CD14-positive monocyte (primary cell): ENCODE results near the gene APCDD1. TPM values are rescaled to one million over a fixed set of nuclear protein-coding genes. Genes with fewer than 3 reads are reported as not detected.

Experiments
- DNase-seq, 3 donors: peaks; one replicate each; pipeline ENCODE4 v3.0.0-alpha.2; 2011 to 2022
- H2AFZ ChIP-seq: 2 replicates; pipeline ENCODE4 v1.6.0; 2012; ENCODE audit warnings: mild to moderate bottlenecking, low read depth, low read length, inconsistent platforms; ENCODE audit not compliant: insufficient read depth, poor library complexity, severe bottlenecking
- H3K27ac ChIP-seq, 2 donors: 1 replicate in 1 of 2; 2 replicates in 1 of 2; pipeline ENCODE4 v1.5.1; 2012 to 2013; ENCODE audit warnings: low read length in 2 of 2, control low read depth in 1 of 2, inconsistent platforms in 1 of 2, low read depth in 1 of 2, mild to moderate bottlenecking in 1 of 2
- H3K27me3 ChIP-seq, 2 donors: one replicate each; pipeline versions ENCODE4 v1.6.0 to v1.6.1; 2011 to 2013; ENCODE audit warnings: low read length in 2 of 2; ENCODE audit not compliant: control insufficient read depth in 2 of 2, insufficient read depth in 2 of 2
- H3K36me3 ChIP-seq, 2 donors: replicated peaks in 1 of 2; 1 replicate in 1 of 2; 2 replicates in 1 of 2; pipeline versions ENCODE4 v1.5.1 to v1.6.1; 2012 to 2013; ENCODE audit warnings: low read length in 2 of 2, control low read depth in 1 of 2, inconsistent platforms in 1 of 2, mild to moderate bottlenecking in 1 of 2; ENCODE audit not compliant: insufficient read depth in 2 of 2, control insufficient read depth in 1 of 2
- H3K4me1 ChIP-seq, 2 donors: 1 replicate in 1 of 2; 2 replicates in 1 of 2; pipeline versions ENCODE4 v1.5.1 to v1.6.1; 2012 to 2013; ENCODE audit warnings: low read length in 2 of 2, control low read depth in 1 of 2, inconsistent platforms in 1 of 2, mild to moderate bottlenecking in 1 of 2, moderate library complexity in 1 of 2; ENCODE audit not compliant: insufficient read depth in 2 of 2, control insufficient read depth in 1 of 2
- H3K4me2 ChIP-seq: replicated peaks from 2 replicates; pipeline ENCODE3; 2012; ENCODE audit warnings: low read length, moderate library complexity, mild to moderate bottlenecking; ENCODE audit not compliant: poor library complexity, severe bottlenecking; ENCODE audit errors: extremely low read depth
- H3K4me3 ChIP-seq, 3 experiments: fragments of 200-600 bp in 1 of 3; sonication (generic) in 1 of 3; replicated peaks in 1 of 3; 1 replicate in 2 of 3; 2 replicates in 1 of 3; pipeline ENCODE4 v1.5.1; 2011 to 2013; ENCODE audit warnings: low read length in 3 of 3, mild to moderate bottlenecking in 3 of 3, control low read depth in 2 of 3, low read depth in 2 of 3, inconsistent platforms in 1 of 3, moderate library complexity in 1 of 3
- H3K79me2 ChIP-seq: 2 replicates; pipeline ENCODE4 v1.6.0; 2012; ENCODE audit warnings: mild to moderate bottlenecking, control low read depth, inconsistent platforms, low read length, moderate library complexity; ENCODE audit not compliant: insufficient read depth
- H3K9ac ChIP-seq: 2 replicates; pipeline ENCODE4 v1.6.0; 2017; ENCODE audit warnings: low read length, mild to moderate bottlenecking; ENCODE audit not compliant: insufficient read depth, poor library complexity, severe bottlenecking
- H3K9me3 ChIP-seq, 2 donors: replicated peaks in 1 of 2; 1 replicate in 1 of 2; 2 replicates in 1 of 2; pipeline versions ENCODE4 v1.5.1 to v1.6.1; 2012 to 2013; ENCODE audit warnings: low read length in 2 of 2, control low read depth in 1 of 2; ENCODE audit not compliant: control insufficient read depth in 1 of 2, insufficient read depth in 1 of 2
- H4K20me1 ChIP-seq: 2 replicates; pipeline ENCODE4 v1.6.0; 2012; ENCODE audit warnings: mild to moderate bottlenecking, low read length, control low read depth, moderate library complexity; ENCODE audit not compliant: insufficient read depth
- H3K27ac Mint-ChIP-seq, 7 donors: one replicate each; pipeline ENCODE4 v1.8.0; 2020; ENCODE audit warnings: mild to moderate bottlenecking in 7 of 7, mixed read lengths in 7 of 7, moderate library complexity in 6 of 7, inconsistent platforms in 2 of 7
- H3K27me3 Mint-ChIP-seq, 3 donors: one replicate each; pipeline ENCODE4 v1.8.0; 2021 to 2022; ENCODE audit warnings: low read depth in 3 of 3, mild to moderate bottlenecking in 3 of 3, mixed read lengths in 3 of 3, moderate library complexity in 3 of 3, inconsistent platforms in 1 of 3
- H3K36me3 Mint-ChIP-seq, 2 donors: one replicate each; pipeline ENCODE4 v1.8.0; 2020; ENCODE audit warnings: mixed read lengths in 2 of 2, inconsistent platforms in 1 of 2, mild to moderate bottlenecking in 1 of 2
- H3K4me1 Mint-ChIP-seq: one replicate; pipeline ENCODE4 v1.8.0; 2020; ENCODE audit warnings: mild to moderate bottlenecking, mixed read lengths
- H3K4me3 Mint-ChIP-seq, 2 donors: one replicate each; pipeline ENCODE4 v1.8.0; 2020; ENCODE audit warnings: mild to moderate bottlenecking in 2 of 2, mixed read lengths in 2 of 2, moderate library complexity in 1 of 2
- H3K9me3 Mint-ChIP-seq, 7 donors: one replicate each; pipeline ENCODE4 v1.8.0; 2020 to 2022; ENCODE audit warnings: mixed read lengths in 7 of 7, mild to moderate bottlenecking in 6 of 7, moderate library complexity in 6 of 7, inconsistent platforms in 2 of 7
- WGBS: methylation state at CpG from one replicate; pipeline ENCODE4 v1.1.5; 2013; ENCODE audit warnings: missing lambda C conversion rate; ENCODE audit not compliant: insufficient coverage; 5-methylcytosine and 5-hydroxymethylcytosine counted together
- intact Hi-C, 2 donors: fragments of 100-400 bp; cut with micrococcal nuclease; formaldehyde crosslinking; loops; one replicate each; pipeline versions ENCODE4 v1.15.0 to v1.15.1; 2023
- polyA plus RNA-seq, 3 donors: library from polyadenylated mRNA; depleted of rRNA in 1 of 3; unstranded in 2 of 3; stranded (reverse) in 1 of 3; fragments of 300-500 nt in 2 of 3; fragments of >200 nt in 1 of 3; fragmentation: Illumina TruSeq in 2 of 3; gene quantifications; 1 replicate in 2 of 3; 2 replicates in 1 of 3; pipeline ENCODE4 v1.2.3, GENCODE V29; 2012 to 2021
- TF ChIP-seq, protein P1 (sequence below): fragments of 200-600 bp; IDR thresholded peaks from one replicate; pipeline ENCODE4 v1.8.0; 2022; ENCODE audit warnings: antibody characterized with exemption, mild to moderate bottlenecking

Gene APCDD1
- polyA plus RNA-seq, 3 donors = 1.2 to 4.8 (median 1.6) TPM

DNA sequence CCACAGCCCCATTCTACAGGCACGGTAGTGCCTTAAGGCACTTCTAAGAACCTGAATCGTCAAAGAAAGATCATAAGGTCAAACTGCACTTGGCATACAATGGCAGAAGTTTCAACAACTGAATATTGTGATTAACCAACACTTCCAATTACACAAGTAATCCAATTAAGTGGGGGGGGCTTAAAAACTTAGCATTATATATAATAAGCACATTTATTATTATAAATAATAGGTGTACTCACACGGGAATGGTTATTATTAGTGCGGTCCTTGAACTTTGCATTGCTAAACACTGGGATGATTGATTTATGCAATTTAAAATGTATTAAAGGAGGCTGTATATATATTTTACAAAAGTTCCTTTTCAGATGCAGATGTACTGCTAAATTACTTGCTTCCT, 7.6 kb downstream of the APCDD1 start:
- Histone ChIP-seq H4K20me1 (no peaks in the 10 kb centered on the region), H3K9ac (no peak overlapping the region), H3K4me1 (no peaks in the 10 kb centered on the region), H3K79me2 (no peaks in the 10 kb centered on the region), H3K36me3 (no peaks in the 10 kb centered on the region), H3K27me3 (peaks cover 11 to 22% of the 10 kb centered on the region in 2 donors), H3K27ac (no peak overlapping the region), H2AFZ (no peak overlapping the region), H3K4me3 (no peak overlapping the region), H3K4me2 (no peak overlapping the region), H3K9me3 (no peaks in the 10 kb centered on the region)
- no CpG with 5 or more reads among the region's 4 CpGs for WGBS
- Mint-ChIP-seq H3K4me3 (no peak overlapping the region), H3K4me1 (peaks cover 5% of the 10 kb centered on the region), H3K9me3 (peaks cover 0 to 10% (median 6%) of the 10 kb centered on the region in 7 donors), H3K27me3 (peaks cover 19 to 23% (median 21%) of the 10 kb centered on the region in 3 donors), H3K27ac (peak overlapping the region in 1 of 7 donors; percentile 9), H3K36me3 (no peaks in the 10 kb centered on the region)
- intact Hi-C loops = no loop called here
- no peak for DNase-seq
- TF ChIP-seq, protein P1, sequence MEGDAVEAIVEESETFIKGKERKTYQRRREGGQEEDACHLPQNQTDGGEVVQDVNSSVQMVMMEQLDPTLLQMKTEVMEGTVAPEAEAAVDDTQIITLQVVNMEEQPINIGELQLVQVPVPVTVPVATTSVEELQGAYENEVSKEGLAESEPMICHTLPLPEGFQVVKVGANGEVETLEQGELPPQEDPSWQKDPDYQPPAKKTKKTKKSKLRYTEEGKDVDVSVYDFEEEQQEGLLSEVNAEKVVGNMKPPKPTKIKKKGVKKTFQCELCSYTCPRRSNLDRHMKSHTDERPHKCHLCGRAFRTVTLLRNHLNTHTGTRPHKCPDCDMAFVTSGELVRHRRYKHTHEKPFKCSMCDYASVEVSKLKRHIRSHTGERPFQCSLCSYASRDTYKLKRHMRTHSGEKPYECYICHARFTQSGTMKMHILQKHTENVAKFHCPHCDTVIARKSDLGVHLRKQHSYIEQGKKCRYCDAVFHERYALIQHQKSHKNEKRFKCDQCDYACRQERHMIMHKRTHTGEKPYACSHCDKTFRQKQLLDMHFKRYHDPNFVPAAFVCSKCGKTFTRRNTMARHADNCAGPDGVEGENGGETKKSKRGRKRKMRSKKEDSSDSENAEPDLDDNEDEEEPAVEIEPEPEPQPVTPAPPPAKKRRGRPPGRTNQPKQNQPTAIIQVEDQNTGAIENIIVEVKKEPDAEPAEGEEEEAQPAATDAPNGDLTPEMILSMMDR = no peak

DNA sequence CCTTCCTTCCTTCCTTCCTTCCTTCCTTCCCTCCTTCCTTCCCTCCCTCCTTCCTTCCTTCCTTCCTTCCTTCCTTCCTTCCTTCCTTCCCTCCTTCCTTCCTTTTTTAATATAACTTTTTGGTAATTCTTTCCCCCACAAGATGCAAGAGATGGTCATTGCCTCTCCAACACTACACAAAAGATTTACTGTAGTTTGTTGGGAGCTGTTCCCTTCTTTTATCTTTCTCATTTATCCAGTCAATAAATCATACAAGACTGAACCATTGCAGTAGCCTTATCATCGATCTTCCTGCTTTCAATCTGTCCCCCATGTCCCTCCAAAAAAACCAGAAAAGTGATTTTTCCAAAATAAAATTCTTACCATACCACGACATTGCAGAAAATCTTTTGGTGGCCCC, 8.2 kb downstream of the APCDD1 start:
- no peak overlapping the region for H3K9ac ChIP-seq
- H3K27ac ChIP-seq = no peak overlapping the region
- no peak overlapping the region for H3K4me3 Mint-ChIP-seq
- no peak overlapping the region for H3K4me3 ChIP-seq
- H3K9me3 Mint-ChIP-seq = peaks cover 0 to 10% (median 6%) of the 10 kb centered on the region in 7 donors
- H2AFZ ChIP-seq = no peak overlapping the region
- no peaks in the 10 kb centered on the region for H3K36me3 Mint-ChIP-seq
- peaks cover 7 to 16% of the 10 kb centered on the region in 2 donors for H3K27me3 ChIP-seq
- TF ChIP-seq, protein P1 = no peak
- WGBS = 100% methylated on average over 2 of the region's 2 CpGs
- no peaks in the 10 kb centered on the region for H3K36me3 ChIP-seq
- no peaks in the 10 kb centered on the region for H3K79me2 ChIP-seq
- H3K4me2 ChIP-seq = no peak overlapping the region
- peak overlapping the region in 2 of 7 donors; percentile 23 to 85 for H3K27ac Mint-ChIP-seq
- peaks cover 13 to 17% (median 16%) of the 10 kb centered on the region in 3 donors for H3K27me3 Mint-ChIP-seq
- no peaks in the 10 kb centered on the region for H3K9me3 ChIP-seq
- DNase-seq = no peak
- peaks cover 5% of the 10 kb centered on the region for H3K4me1 Mint-ChIP-seq
- H3K4me1 ChIP-seq = no peaks in the 10 kb centered on the region
- intact Hi-C loops = no loop called here
- no peaks in the 10 kb centered on the region for H4K20me1 ChIP-seq
